ENCODE data around the gene RTN1.

GRCh38 chr14:59913187-59913586 lies 42.6 kb upstream of the RTN1 start:
- no peak for TF ChIP-seq CTCF (IDR thresholded peaks at IDR 0.05)
- TF ChIP-seq TCF7L2 (IDR thresholded peaks at IDR 0.05; ENCODE audit: low read depth, low read length), result no peak
- no peak for TF ChIP-seq REST (IDR thresholded peaks at IDR 0.05; ENCODE audit: insufficient read depth in 1 of 2, low read depth in 2 of 2, low read length in 1 of 2)
- no peak for TF ChIP-seq POLR2AphosphoS5 (IDR thresholded peaks at IDR 0.05; ENCODE audit: low read depth, low read length)

Data from Panc1 (cell line).